Activated naive CD4-positive, alpha-beta T cell treated with anti-CD3 and anti-CD28 coated beads, Interleukin-2, amount 50 U/mL, for 72 hours (primary cell): Measurements from ENCODE around the gene TNRC6C. TPM values are rescaled to one million over a fixed set of nuclear protein-coding genes. Genes with fewer than 3 reads are reported as not detected.
A peak's percentile ranks its signal among the peaks of the same experiment; 100 is the strongest.
"Not testable (repeated sequence)": the region's sequence is repeated elsewhere in the genome, so short reads cannot be mapped to it uniquely, and the experiment has no call there.

ENCODE experiments used
- ATAC-seq, 2 donors: fragments of 150-1000 bp; cut with Tn5 transposase; 2 replicates each; pipeline ENCODE4 v1.10.0; 2021; ENCODE audit warnings: mild to moderate bottlenecking in 2 of 2, moderate library complexity in 2 of 2
- DNase-seq, 2 donors: peaks; one replicate each; pipeline ENCODE4 v3.0.0; 2021 to 2022; ENCODE audit warnings: low spot score in 2 of 2
- H3K27ac Mint-ChIP-seq, 2 donors: one replicate each; pipeline ENCODE4 v1.8.0; 2022; ENCODE audit warnings: mild to moderate bottlenecking in 2 of 2, mixed read lengths in 2 of 2
- H3K36me3 Mint-ChIP-seq, 2 donors: one replicate each; pipeline ENCODE4 v1.8.0; 2022; ENCODE audit warnings: mixed read lengths in 2 of 2
- H3K9me3 Mint-ChIP-seq, 2 donors: one replicate each; pipeline ENCODE4 v1.8.0; 2022; ENCODE audit warnings: mixed read lengths in 2 of 2
- total RNA-seq, 2 donors: library from RNA; stranded (reverse); gene quantifications; one replicate each; pipeline ENCODE4 v1.2.3, GENCODE V29; 2022

The TNRC6C gene
- total RNA-seq, 2 donors from 2014 or later, result 13.4 to 28.8 TPM

- Mint-ChIP-seq H3K36me3 (peaks cover 0 to 6% of the 10 kb centered on the region in 2 donors), H3K27ac (no peak overlapping the region), H3K9me3 (no peaks in the 10 kb centered on the region)
- DNase-seq (no peak), ATAC-seq (no peak)
Observed at GRCh38 chr17:78105551-78105950, 147.0 kb downstream of the TNRC6C start.

GRCh38 chr17:78106211-78106610 is 147.7 kb downstream of the TNRC6C start:
- no peaks in the 10 kb centered on the region for H3K9me3 Mint-ChIP-seq

GRCh38 chr17:78107457-78107856 is 149.0 kb downstream of the TNRC6C start:
- peaks cover 2% of the 10 kb centered on the region in 2 donors for H3K36me3 Mint-ChIP-seq

More at GRCh38 chr17:78106211-78106610, 147.7 kb downstream of the TNRC6C start:
- no peak for DNase-seq
- no peak for ATAC-seq
- H3K27ac Mint-ChIP-seq, result no peak overlapping the region
- peaks cover 0 to 1% of the 10 kb centered on the region in 2 donors for H3K36me3 Mint-ChIP-seq

GRCh38 chr17:78107976-78108725 is 149.6 kb downstream of the TNRC6C start:
- ATAC-seq (no peak), DNase-seq (no peak)
- Mint-ChIP-seq H3K9me3 (no peaks in the 10 kb centered on the region), H3K27ac (peak overlapping the region; percentile 72 to 74), H3K36me3 (peaks cover 5 to 6% of the 10 kb centered on the region in 2 donors)

More at GRCh38 chr17:78107457-78107856, 149.0 kb downstream of the TNRC6C start:
- ATAC-seq, result peak in 1 of 2 donors; percentile 52
- Mint-ChIP-seq H3K27ac (peak overlapping the region; percentile 59 to 72), H3K9me3 (no peaks in the 10 kb centered on the region)
- DNase-seq, result no peak

GRCh38 chr17:78108726-78109488 is 150.4 kb downstream of the TNRC6C start:
- no peaks in the 10 kb centered on the region for H3K9me3 Mint-ChIP-seq
- peak overlapping the region in 1 of 2 donors; percentile 74 for H3K27ac Mint-ChIP-seq
- DNase-seq (no peak), ATAC-seq (no peak)
- peaks cover 5 to 6% of the 10 kb centered on the region in 2 donors for H3K36me3 Mint-ChIP-seq

- Mint-ChIP-seq H3K36me3 (peaks cover 5 to 10% of the 10 kb centered on the region in 2 donors), H3K9me3 (no peaks in the 10 kb centered on the region), H3K27ac (no peak overlapping the region)
- ATAC-seq (no peak), DNase-seq (no peak)
Observed at GRCh38 chr17:78109489-78109761, 150.9 kb downstream of the TNRC6C start.

- DNase-seq (no peak), ATAC-seq (no peak)
- H3K36me3 Mint-ChIP-seq, result peaks cover 5 to 11% of the 10 kb centered on the region in 2 donors
- peak overlapping the region; percentile 48 to 77 for H3K27ac Mint-ChIP-seq
- no peaks in the 10 kb centered on the region for H3K9me3 Mint-ChIP-seq
Observed at GRCh38 chr17:78110363-78111015, 152.0 kb downstream of the TNRC6C start.

- Mint-ChIP-seq H3K36me3 (peaks cover 5 to 11% of the 10 kb centered on the region in 2 donors), H3K9me3 (no peaks in the 10 kb centered on the region), H3K27ac (peak overlapping the region in 1 of 2 donors; percentile 48)
- DNase-seq (no peak), ATAC-seq (no peak)
Observed at GRCh38 chr17:78111016-78111726, 152.7 kb downstream of the TNRC6C start.

GRCh38 chr17:78111727-78112517 is 153.4 kb downstream of the TNRC6C start:
- Mint-ChIP-seq H3K9me3 (no peaks in the 10 kb centered on the region), H3K36me3 (peaks cover 5 to 11% of the 10 kb centered on the region in 2 donors), H3K27ac (peak overlapping the region; percentile 56 to 97)
- no peak for ATAC-seq
- DNase-seq, result no peak

GRCh38 chr17:78112518-78113471 is 154.3 kb downstream of the TNRC6C start:
- H3K36me3 Mint-ChIP-seq, result peaks cover 5 to 11% of the 10 kb centered on the region in 2 donors
- peak overlapping the region; percentile 56 to 97 for H3K27ac Mint-ChIP-seq
- DNase-seq (peak; percentile 81 to 94), ATAC-seq (peak; percentile 42 to 64)
- H3K9me3 Mint-ChIP-seq, result no peaks in the 10 kb centered on the region

GRCh38 chr17:78113804-78114785 is 155.6 kb downstream of the TNRC6C start:
- Mint-ChIP-seq H3K36me3 (peaks cover 5 to 11% of the 10 kb centered on the region in 2 donors), H3K9me3 (no peaks in the 10 kb centered on the region), H3K27ac (peak overlapping the region; percentile 56 to 90)
- ATAC-seq (peak; percentile 85 to 97), DNase-seq (peak; percentile 37 to 79)

- DNase-seq (no peak), ATAC-seq (no peak)
- Mint-ChIP-seq H3K9me3 (no peaks in the 10 kb centered on the region), H3K36me3 (peaks cover 5 to 11% of the 10 kb centered on the region in 2 donors), H3K27ac (peak overlapping the region in 1 of 2 donors; percentile 56)
Observed at GRCh38 chr17:78114831-78115723, 156.6 kb downstream of the TNRC6C start.

GRCh38 chr17:78115803-78116202 is 157.3 kb downstream of the TNRC6C start:
- H3K9me3 Mint-ChIP-seq, H3K27ac Mint-ChIP-seq, ATAC-seq, DNase-seq: not testable (repeated sequence)
- peaks cover 10 to 19% of the 10 kb centered on the region in 2 donors for H3K36me3 Mint-ChIP-seq
